A549 treated with AZD2906 at 1 μM for 4 hours (cell line): ENCODE measurements around the gene CASZ1. TPM values are rescaled to one million over a fixed set of nuclear protein-coding genes. Genes with fewer than 3 reads are reported as not detected.

Experiments used
- total RNA-seq: library from RNA; stranded (reverse); fragments of 200-300 nt; extraction: Qiagen RNA extraction; gene quantifications from 5 replicates; pipeline ENCODE4 v1.2.3, GENCODE V29; 2022

Gene CASZ1, protein sequence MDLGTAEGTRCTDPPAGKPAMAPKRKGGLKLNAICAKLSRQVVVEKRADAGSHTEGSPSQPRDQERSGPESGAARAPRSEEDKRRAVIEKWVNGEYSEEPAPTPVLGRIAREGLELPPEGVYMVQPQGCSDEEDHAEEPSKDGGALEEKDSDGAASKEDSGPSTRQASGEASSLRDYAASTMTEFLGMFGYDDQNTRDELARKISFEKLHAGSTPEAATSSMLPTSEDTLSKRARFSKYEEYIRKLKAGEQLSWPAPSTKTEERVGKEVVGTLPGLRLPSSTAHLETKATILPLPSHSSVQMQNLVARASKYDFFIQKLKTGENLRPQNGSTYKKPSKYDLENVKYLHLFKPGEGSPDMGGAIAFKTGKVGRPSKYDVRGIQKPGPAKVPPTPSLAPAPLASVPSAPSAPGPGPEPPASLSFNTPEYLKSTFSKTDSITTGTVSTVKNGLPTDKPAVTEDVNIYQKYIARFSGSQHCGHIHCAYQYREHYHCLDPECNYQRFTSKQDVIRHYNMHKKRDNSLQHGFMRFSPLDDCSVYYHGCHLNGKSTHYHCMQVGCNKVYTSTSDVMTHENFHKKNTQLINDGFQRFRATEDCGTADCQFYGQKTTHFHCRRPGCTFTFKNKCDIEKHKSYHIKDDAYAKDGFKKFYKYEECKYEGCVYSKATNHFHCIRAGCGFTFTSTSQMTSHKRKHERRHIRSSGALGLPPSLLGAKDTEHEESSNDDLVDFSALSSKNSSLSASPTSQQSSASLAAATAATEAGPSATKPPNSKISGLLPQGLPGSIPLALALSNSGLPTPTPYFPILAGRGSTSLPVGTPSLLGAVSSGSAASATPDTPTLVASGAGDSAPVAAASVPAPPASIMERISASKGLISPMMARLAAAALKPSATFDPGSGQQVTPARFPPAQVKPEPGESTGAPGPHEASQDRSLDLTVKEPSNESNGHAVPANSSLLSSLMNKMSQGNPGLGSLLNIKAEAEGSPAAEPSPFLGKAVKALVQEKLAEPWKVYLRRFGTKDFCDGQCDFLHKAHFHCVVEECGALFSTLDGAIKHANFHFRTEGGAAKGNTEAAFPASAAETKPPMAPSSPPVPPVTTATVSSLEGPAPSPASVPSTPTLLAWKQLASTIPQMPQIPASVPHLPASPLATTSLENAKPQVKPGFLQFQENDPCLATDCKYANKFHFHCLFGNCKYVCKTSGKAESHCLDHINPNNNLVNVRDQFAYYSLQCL (N-terminal part only)
- total RNA-seq: 1.4 to 2.0 TPM (median 1.6 TPM) in 5 replicates

GRCh38 chr1:10796029-10796944, at the start of gene CASZ1:
CASZ1 (minus strand) TSS chr1:10796646; CDS start chr1:10693889, 102,757 bp downstream.

Other genes with a start within 250 kb of the CASZ1 start
- 166 to 240 TPM (median 186 TPM) in 5 replicates for gene TARDBP, start 216.0 kb upstream of the CASZ1 start, total RNA-seq